Measurements from ENCODE around the gene FREY1. TPM values are rescaled to one million over a fixed set of nuclear protein-coding genes. Genes with fewer than 3 reads are reported as not detected.

The FREY1 gene
- total RNA-seq, 1 experiment from 2014 or later, result 1.4 TPM

GRCh38 chr11:45864041-45864440 lies 43.0 kb downstream of the FREY1 start:
- ChIA-PET POLR2A (no interaction called here), CTCF (no interaction called here)
- no peak overlapping the region for H3K27ac ChIP-seq (ENCODE audit: low read length)
- BruUV-seq (replicated peaks), result no TSS peak
- ATAC-seq (no peak), DNase-seq (ENCODE audit: low read depth, low spot score) (no peak)
- no peaks in the 10 kb centered on the region for H3K4me1 ChIP-seq (ENCODE audit: control insufficient read depth, insufficient read depth, low read length)
- in situ Hi-C loops (cut with HindIII; ENCODE audit: low pct_unique_long_range_greater_than_20kb, low sequenced_read_pairs) (no loop called here), intact Hi-C loops (cut with micrococcal nuclease; ENCODE audit: unreplicated experiment) (no loop called here)
- TF ChIP-seq, protein P1, sequence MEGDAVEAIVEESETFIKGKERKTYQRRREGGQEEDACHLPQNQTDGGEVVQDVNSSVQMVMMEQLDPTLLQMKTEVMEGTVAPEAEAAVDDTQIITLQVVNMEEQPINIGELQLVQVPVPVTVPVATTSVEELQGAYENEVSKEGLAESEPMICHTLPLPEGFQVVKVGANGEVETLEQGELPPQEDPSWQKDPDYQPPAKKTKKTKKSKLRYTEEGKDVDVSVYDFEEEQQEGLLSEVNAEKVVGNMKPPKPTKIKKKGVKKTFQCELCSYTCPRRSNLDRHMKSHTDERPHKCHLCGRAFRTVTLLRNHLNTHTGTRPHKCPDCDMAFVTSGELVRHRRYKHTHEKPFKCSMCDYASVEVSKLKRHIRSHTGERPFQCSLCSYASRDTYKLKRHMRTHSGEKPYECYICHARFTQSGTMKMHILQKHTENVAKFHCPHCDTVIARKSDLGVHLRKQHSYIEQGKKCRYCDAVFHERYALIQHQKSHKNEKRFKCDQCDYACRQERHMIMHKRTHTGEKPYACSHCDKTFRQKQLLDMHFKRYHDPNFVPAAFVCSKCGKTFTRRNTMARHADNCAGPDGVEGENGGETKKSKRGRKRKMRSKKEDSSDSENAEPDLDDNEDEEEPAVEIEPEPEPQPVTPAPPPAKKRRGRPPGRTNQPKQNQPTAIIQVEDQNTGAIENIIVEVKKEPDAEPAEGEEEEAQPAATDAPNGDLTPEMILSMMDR (IDR thresholded peaks at IDR 0.05), result no peak
- no peak for TF ChIP-seq SIN3A (IDR thresholded peaks at IDR 0.05; ENCODE audit: borderline replicate concordance, insufficient read depth, low read depth, low read length)
- TF ChIP-seq TCF7L2 (IDR thresholded peaks at IDR 0.05; ENCODE audit: low read depth, low read length), result no peak
- TF ChIP-seq REST (IDR thresholded peaks at IDR 0.05; ENCODE audit: insufficient read depth in 1 of 2, low read depth in 2 of 2, low read length in 1 of 2), result no peak
- TF ChIP-seq POLR2AphosphoS5 (IDR thresholded peaks at IDR 0.05; ENCODE audit: low read depth, low read length), result no peak
- peaks cover 3% of the 10 kb centered on the region; the same call in 1 of the 2 replicates for H3K36me3 ChIP-seq (ENCODE audit: control insufficient read depth, insufficient read depth, low read length)
- H3K9me3 ChIP-seq (ENCODE audit: control insufficient read depth, insufficient read depth, low read depth, low read length), result no peaks in the 10 kb centered on the region
- no peak overlapping the region for H3K4me3 ChIP-seq (ENCODE audit: low read depth in 2 of 2, low read length in 2 of 2)
- no peaks in the 10 kb centered on the region for H3K27me3 ChIP-seq (ENCODE audit: control insufficient read depth, insufficient read depth, low read length)

- Histone ChIP-seq H3K36me3 (ENCODE audit: control insufficient read depth, insufficient read depth, low read length) (peaks cover 7% of the 10 kb centered on the region; the same call in 1 of the 2 replicates), H3K4me3 (ENCODE audit: low read depth in 2 of 2, low read length in 2 of 2) (no peak overlapping the region), H3K27ac (ENCODE audit: low read length) (no peak overlapping the region), H3K4me1 (ENCODE audit: control insufficient read depth, insufficient read depth, low read length) (no peaks in the 10 kb centered on the region), H3K9me3 (ENCODE audit: control insufficient read depth, insufficient read depth, low read depth, low read length) (no peaks in the 10 kb centered on the region), H3K27me3 (ENCODE audit: control insufficient read depth, insufficient read depth, low read length) (no peaks in the 10 kb centered on the region)
- BruUV-seq (replicated peaks), result no TSS peak
- DNase-seq (ENCODE audit: low read depth, low spot score), result no peak
- no peak for ATAC-seq
- intact Hi-C loops (cut with micrococcal nuclease; ENCODE audit: unreplicated experiment), result no loop called here
- POLR2A ChIA-PET, result no interaction called here
- CTCF ChIA-PET, result interaction anchor here (0.6 to 1.1 kb wide), 2 partner anchors 90 to 406 kb away, joined by 4 to 7 read pairs; no protein-coding TSS in a partner anchor
- in situ Hi-C loops (cut with HindIII; ENCODE audit: low pct_unique_long_range_greater_than_20kb, low sequenced_read_pairs), result no loop called here
- TF ChIP-seq TCF7L2 (IDR thresholded peaks at IDR 0.05; ENCODE audit: low read depth, low read length) (no peak), SIN3A (IDR thresholded peaks at IDR 0.05; ENCODE audit: borderline replicate concordance, insufficient read depth, low read depth, low read length) (no peak), REST (IDR thresholded peaks at IDR 0.05; ENCODE audit: insufficient read depth in 1 of 2, low read depth in 2 of 2, low read length in 1 of 2) (no peak), POLR2AphosphoS5 (IDR thresholded peaks at IDR 0.05; ENCODE audit: low read depth, low read length) (no peak)
- TF ChIP-seq, protein P1 (IDR thresholded peaks at IDR 0.05), result no peak
Measured at GRCh38 chr11:45860764-45861510, 46.1 kb downstream of the FREY1 start.
